IPS-11a (cell line): Measurements from ENCODE around the gene DNAAF5.

ENCODE experiments used
- H3K4me3 ChIP-seq: one replicate; pipeline ENCODE4 v1.5.1; 2013; ENCODE audit warnings: low read depth, low read length, control low read depth

DNAAF5 gene

DNA sequence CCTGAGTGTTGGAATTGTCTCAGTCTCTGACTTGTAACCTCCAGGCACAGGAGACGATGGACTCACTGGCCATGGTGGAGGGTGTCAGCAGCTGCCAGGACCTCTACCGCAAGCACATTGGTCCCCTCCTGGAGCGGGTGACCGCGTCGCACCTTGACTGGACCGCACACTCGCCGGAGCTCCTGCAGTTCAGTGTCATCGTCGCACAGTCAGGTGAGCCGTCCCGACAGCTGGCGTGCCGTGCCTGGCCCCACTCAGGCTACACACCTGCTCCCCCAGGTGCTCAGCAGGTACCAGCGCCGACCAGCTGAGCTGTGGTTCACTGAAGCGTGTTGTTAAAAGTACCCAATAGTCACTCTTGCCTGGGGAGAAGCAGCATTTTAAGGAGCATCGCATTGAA is 37.3 kb downstream of the DNAAF5 start:
- no peak overlapping the region for H3K4me3 ChIP-seq

DNA sequence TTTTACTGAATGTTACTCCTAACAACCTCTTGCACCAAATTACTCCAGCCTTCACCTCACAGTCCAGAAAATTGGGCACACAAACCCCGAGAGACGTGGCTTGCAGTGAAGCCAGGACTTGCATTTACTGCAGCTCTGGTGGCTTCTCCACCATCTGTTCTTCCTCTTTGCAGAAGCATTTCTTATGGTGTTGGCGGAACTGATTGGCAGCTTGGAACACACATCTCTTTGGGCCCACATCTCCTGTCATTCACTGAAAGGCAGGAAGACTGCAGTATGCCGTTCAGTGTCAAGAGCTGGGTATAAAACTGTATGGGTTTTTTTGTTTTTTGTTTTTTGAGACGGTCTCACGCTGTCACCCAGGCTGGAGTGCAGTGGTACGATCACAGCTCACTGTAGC is 38.9 kb downstream of the DNAAF5 start:
- H3K4me3 ChIP-seq: no peak overlapping the region

DNA sequence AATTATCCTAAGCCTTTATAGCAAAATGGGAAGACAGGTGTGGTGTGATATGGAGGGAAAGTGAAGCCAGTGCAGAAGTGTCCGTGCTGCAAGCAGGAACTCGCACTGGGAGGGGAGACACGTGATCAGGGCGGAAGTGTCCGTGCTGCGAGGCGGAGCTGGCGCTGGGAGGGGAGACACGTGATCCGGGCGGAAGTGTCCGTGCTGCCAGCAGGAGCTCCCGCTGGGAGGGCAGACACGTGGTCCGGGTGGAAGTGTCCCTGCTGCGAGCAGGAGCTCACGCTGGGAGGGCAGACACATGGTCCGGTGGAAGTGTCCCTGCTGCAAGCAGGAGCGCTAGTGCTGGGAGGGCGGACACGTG is 41.1 kb downstream of the DNAAF5 start:
- H3K4me3 ChIP-seq: no peak overlapping the region

DNA sequence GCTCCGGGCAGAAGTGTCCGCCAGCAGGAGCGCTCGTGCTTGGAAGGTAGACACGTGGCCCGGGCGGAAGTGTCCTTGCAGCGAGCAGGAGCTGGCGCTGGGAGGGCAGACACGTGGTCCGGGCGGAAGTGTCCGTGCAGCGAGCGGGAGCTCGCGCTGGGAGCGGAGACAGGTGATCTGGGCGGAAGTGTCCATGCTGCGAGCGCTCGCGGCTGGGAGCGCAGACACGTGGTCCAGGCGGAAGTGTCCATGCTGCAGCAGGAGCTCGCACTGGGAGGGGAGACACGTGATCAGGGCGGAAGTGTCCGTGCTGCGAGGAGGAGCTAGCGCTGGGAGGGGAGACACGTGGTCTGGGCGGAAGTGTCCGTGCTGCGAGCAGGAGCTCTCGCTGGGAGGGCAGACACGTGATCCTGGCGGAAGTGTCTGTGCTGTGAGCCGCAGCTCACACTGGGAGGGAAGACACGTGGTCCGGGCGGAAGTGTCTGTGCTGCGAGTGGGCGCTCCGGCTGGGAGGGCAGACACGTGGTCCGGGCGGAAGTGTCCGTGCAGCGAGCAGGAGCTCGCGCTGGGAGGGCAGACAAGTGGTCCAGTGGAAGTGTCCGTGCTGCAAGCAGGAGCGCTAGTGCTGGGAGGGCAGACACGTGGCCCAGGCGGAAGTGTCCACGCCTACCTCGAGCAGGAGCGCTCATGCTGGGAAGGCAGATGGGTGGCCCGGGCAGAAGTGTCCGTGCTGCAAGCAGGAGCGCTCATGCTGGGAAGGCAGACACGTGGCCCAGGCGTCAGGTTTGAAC is 41.6 kb downstream of the DNAAF5 start:
- H3K4me3 ChIP-seq: no peak overlapping the region

DNA sequence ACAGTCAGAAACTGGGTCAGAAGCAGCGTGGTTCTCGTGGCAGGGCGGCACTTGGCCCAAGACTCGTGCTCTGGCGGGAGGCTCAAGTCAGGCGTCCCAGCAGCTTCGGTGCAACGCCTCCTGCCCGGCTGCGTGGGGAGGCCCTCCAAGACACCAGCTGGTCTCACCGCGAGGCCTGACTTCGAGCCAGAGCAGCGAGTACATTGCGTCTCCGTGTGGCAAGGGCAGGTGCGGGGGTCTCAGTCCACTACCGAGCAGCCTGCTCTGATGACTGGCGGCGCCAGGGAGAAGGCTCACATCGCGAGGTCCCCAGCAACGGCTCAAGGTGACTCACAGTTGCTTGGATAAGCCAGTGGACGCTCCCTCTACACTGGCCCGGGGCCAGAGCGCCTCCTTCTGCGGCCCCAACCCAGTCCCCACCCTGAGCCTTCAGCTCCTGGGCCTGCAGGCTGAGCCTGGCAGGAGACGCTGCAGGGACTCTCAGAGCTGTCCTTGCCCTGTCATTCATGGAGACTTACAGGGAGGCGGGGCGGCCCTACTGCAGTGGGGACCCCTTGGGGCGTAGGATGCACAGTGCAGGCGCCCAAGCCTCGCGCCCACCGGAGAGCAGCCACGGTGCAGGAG is 42.5 kb downstream of the DNAAF5 start:
- H3K4me3 ChIP-seq: no peak overlapping the region

DNA sequence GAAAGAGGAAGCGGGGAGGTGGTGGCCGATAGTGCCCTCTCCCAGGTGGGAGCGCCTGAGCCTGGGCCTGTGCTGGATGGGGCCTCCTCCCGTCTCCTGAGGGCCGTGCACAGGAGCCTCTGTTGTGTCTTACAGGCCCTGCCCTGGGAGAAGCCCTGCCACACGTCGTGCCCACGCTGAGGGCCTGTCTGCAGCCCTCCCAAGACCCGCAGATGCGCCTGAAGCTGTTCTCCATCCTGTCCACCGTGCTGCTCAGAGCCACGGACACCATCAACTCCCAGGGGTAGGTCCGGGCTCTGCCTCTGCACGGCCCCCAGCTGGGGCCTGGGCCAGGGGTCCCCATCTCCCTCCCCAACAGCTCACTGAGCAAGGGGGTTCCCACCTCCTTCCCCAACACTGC is 43.8 kb downstream of the DNAAF5 start:
- H3K4me3 ChIP-seq: no peak overlapping the region

DNA sequence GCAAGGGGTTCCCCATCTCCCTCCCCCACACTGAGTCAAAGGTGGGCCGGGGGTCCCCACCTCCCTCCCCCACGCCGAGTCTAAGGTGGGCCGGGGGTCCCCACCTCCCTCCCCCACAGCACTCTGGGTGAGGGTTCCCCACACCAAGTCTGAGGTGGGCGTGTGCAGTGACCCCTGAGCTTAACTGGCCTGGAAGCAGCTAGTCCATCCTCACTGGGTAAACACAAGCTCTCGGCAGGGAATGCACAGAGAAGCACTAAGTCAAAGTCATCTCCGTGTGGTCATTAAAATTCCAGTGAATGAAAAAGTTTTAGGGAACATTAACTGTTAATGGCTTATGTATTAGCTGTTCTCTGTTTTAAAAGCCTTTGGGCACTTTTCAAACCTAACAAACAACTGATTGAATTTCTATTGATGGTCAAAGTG is 44.3 kb downstream of the DNAAF5 start:
- H3K4me3 ChIP-seq: no peak overlapping the region

DNA sequence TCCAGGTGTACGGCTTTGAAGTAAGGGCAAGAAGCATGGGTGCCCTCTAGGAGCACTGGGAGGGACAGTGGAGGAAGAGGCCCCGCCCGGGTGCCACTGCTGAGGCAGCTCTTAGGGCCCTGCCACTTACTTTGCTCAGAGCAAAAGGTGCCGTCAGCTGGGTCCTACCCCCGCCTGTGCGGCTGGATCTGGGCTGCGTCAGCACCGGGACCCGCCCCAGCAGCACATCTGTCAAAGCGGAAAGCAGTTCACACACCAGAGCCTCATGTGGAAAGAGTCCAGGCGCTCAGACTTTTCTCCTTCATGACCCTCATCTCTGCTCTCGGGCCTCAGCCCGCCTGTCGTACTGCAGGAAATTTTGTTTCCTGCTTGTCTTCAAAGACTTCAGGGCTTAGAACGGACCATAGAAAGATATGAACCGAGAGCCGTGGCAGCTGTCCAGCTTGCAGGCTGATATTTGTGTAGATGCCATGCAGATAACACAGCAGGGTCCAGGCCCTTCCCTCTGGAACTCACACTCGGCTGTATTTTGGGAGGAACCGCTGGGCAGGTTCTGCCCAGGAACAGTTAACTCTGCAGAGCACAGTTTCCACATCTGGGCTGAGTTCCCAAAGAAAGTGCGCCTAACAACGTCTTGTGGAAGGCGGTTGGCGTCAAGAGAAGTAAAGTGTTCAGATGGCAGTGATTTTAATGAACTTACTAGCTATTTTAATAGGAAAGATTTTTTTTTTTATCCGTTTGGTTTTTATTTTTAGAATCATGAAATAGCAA is 44.9 kb downstream of the DNAAF5 start:
- no peak overlapping the region for H3K4me3 ChIP-seq

DNA sequence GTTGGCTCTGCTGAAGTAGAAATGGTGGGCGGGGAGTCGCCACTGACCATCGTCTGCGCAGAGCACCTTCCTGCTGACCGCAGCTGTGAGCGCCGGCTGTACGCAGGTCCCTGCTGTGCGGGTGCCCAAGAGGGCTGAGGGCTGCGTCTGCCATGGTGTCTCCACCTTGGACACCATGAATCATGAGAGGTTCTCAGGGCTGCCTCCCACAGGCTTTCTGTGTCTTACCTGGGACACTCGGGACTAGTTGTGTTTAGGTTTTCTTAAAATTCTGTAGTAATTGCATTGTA is 45.5 kb downstream of the DNAAF5 start:
- no peak overlapping the region for H3K4me3 ChIP-seq

DNA sequence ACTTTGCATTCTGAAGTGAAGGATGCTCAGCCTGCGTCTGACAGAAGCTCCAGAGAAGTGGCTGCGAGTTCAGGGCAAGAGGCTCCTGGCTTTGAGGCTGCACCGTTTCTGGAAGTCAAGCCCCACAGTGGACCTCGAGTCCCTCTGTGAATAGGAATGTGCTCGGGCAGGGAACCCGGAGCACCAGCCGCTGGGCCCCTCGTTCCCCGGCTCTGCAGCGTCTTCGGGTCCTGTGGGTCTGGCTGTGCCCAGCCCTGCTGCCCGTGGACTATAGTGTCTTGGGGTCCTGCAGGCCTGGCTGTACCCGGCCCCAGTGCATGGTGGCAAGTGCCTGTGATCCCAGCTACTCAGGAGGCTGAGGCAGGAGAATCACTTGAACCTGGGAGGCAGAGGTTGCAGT is 45.9 kb downstream of the DNAAF5 start:
- H3K4me3 ChIP-seq: no peak overlapping the region

DNA sequence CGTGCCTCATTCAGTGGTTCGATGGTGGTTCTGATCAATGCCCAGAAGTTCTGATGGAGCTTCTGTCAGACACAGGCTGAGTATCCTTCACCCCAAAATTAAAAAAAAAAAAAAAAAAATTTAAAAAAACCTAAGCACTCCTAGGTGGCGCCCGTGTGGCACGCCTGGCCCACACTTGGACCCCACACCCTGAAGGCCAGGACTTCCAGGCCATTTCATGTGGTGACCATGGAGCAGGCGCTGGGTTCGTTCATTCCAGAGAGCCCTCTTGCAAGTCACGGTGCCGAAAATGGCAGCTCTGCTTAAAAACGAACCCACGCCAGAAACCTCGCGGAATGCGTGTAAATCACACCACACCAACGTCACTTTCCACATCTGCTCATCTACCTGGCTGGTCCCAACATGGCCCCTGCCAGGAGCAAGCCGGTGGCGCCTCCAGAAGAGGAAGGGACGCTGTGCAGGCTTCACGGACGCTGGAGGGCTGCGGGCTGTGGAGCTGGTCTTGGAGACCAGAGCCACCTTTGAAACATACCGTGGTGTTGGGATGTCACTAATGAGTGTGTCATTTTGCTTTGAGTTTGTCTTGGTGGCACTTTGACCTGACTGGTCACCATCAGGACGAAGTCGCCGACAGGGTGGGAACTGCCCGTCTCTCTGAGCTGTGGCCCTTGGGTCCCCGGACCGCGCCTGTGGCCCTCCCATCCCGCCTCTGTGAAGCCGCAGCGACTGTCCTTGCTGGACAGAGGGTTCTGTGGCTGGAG is 46.5 kb downstream of the DNAAF5 start:
- H3K4me3 ChIP-seq: no peak overlapping the region

DNA sequence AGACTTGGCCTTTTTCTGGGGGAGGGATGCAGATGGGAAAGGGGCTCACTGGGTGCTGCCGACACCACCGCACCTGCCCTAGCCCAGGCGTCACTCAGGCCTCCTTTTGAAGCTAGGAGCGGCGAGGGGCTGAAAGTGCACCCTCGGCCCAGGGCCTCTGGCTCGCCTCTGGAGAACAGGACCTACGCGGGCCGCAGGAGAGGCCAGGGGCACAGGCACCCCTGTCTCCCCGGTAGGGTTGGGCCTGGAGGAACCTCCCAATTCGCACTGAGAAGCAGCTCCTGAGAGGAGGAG is 47.1 kb downstream of the DNAAF5 start:
- no peak overlapping the region for H3K4me3 ChIP-seq

DNA sequence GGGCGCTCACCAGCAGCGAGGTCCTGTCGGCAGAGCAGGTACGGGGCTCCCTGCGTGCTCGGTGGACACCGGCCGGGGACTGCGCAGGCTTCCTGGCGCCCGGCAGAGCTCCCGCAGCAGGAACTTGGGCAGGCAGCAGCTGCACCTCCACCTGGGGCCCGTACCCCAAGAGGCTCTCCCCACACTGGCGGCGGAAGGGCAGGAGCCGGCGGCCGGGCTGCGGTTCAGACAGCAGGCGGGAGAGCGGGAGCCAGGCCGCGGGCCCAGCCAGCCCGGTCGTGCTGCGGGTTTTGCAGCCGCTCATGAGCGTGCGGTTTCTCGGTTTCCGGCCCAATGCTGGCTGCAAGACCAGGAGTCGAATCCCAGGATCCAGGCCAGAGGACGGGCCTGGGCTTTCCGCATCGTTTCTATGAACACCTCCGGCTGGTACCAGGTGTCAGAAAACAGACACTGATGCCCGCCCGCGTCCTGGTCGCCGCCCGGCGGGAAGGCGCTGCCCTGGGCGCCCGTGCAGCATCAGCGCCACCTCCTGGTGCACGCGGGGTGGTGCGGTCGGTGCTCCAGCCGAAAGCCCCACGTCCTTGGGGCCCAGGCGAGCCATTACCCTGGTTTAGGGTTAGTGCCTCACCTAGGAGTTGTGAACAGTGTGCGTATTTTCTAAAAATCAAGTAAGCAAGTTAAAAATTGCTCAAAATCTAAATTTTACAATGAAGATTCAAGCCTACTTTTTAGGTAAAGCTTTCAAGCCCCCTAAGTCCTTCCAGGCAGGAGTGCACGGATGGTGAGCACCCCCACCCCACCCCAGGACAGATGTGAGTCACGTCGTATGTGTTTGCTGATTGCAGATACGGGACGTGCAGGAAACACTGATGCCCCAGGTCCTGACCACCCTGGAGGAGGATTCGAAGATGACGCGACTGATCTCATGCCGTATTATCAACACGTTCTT is 47.9 kb downstream of the DNAAF5 start:
- no peak overlapping the region for H3K4me3 ChIP-seq

DNA sequence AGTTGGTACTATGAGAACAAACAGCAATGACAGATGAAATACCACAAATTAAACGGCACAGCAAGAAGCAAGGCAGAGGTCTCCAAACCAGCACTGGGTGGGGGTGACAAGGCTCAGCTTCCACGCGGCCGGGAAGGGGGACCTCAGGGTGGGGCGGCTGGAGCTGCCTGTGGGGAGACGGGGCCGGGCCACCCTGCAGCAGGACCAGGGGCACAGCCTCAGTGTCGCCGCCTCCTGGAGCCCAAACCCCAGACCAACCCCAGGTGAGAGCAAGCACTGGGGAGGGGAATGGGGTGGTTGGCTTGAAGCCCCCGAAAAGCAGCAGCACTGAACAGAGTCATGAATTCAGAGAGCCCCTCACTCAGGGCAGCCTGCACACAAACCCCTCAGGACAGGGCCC is 49.9 kb downstream of the DNAAF5 start:
- H3K4me3 ChIP-seq: no peak overlapping the region

DNA sequence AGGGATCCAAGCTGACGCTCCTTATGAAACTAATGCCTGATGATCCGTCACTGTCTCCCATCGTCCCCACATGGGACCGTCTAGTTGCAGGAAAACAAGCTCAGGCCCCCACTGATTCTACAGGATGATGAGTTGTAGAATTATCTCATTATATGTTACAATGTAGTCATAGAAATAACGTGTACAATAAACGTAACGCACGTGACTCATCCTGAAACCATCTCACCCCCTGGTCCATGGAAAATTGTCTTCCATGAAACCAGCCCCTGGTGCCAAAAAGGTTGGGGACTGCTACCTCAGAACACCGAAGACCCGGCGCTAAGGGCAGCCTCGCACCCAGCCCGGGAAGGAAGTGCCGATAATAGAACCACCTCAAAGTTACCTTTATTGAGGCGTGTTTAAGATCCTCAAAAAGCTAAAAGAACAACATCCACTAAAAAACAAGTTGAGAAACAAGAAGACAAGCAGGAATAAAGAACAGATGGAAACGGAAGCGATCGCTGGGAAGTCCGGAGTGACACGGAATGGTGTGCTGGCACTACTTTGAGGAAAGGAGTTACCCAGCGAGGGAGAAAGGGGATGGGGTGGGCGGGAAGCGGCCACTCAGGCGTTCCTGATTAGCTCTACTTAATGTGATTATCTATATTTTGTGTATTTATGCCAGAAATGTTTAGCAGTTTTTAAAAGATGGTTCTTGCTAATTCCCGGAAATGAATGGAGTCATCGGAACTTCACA is 50.7 kb downstream of the DNAAF5 start:
- H3K4me3 ChIP-seq: no peak overlapping the region

DNA sequence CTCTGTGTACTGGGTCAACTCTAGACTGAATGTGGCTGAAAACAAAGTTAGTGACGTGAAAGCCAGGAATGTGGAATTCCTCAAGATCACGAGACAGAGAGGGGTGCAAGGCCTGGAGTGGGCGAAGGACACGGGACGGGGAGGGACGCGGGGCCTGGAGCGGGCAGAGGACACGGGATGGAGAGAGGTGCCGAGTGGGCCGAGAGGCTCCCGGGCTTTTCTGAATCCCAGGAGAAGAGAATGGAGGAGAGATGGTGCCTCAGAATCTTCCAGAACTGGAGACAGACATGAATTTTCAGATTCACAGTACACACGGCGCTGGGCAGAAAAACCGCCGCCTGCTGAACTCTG is 51.2 kb downstream of the DNAAF5 start:
- H3K4me3 ChIP-seq: no peak overlapping the region

DNA sequence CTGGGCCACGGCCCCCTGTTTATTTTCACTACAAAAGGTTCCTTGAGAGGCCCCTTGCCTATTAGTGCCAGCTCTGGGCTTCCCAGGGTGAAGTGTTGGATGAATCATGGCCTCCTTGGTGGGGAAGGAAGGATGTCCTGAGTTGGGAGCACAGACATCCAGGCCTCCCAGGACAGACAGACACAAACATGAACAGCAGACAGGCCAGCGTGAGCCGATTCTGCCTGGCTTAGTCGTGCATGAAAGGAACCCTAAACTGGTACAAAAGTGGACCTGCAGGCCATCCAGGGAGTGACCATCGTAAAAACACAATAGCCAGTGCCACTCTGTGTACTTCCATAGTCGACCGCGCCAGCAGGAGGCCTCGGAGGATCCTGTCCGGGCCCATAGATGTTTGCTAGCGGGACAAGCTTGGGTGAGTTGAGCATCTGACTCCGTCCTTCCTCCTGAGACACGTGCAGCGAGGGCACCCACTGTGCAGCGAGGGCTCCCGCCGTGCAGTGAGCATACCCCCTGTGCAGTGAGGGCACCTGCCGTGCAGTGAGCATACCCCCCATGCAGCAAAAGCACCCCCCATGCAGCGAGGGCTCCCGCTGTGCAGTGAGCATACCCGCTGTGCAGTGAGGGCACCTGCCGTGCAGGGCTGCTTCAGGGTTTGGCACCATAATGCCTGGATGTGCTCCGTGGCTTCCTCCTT is 51.9 kb downstream of the DNAAF5 start:
- no peak overlapping the region for H3K4me3 ChIP-seq

DNA sequence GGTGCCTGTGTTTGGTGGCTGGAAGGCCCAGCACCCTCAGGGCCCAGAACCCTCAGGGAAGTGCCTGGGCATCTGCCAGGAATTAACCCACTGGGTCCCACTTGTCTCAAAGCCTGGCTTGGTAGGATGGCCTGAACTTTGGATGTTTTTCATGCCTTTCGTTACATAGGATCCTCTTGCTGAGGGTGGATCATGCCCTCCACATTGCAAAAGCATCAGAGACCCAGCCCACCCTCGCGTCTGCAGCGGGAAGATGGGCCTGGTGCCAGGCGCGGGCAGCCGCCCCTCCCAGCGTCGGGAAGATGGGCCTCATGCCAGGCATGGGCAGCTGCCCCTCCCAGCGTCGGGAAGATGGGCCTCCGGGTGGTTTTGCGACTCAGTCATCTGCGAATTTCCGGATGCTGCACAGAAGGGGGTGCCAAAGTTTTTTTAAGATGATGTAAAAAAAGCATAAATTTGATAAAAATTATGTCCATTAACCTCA is 52.5 kb downstream of the DNAAF5 start:
- no peak overlapping the region for H3K4me3 ChIP-seq

DNA sequence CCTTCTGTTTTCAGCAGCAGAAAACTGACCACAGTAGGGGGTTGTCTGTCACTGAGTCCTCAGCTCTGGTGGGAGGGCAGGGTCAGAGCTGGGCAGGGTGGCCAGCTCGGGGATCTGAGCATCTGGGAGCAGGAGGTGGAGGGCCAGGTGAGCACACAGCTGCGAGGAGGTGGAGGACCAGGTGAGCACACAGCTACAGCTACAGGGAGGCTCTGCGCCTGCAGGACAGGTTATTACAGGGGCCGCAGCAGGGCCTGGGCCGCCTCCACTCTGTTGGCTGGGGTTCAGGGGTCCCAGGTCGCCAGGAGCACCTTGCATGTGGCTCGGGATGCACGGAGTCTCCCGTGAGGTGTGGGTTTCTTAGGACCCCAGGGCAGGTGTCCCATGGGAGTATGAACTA is 53.0 kb downstream of the DNAAF5 start:
- H3K4me3 ChIP-seq: no peak overlapping the region
